Stimulated activated CD4-positive, alpha-beta T cell treated with anti-CD3 and anti-CD28 coated beads, Interleukin-2, amount 100 ng/mL, for 48 hours (primary cell): Measurements from ENCODE around the gene RPH3AL.
"Not testable (repeated sequence)": the region's sequence is repeated elsewhere in the genome, so short reads cannot be mapped to it uniquely, and the experiment has no call there.

Experiments
- DNase-seq, 2 donors: peaks; one replicate each; pipeline ENCODE4 v3.0.0-alpha.2; 2020

RPH3AL gene

DNA sequence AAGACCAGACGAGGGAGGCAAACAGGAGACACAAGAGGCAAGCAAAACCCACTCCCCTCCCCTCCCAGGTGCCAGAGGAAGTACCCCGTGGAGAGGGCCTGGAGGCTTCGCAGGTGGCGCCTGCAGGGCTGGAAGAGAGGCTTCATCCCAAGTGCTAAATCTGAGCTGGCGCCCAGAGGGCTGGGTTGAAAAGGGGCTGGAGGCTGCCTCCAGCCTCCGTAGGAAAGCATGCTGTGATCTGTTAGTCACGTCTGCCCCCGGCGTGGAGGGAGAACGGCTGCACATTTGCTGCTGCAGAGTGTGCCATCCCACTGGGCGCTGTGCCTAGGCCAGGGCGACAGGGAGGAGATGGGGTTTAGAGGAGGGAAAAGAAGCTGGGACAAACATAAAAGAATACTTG is 16.9 kb downstream of the RPH3AL start:
- no peak for DNase-seq

GRCh38 chr17:334974-335481 is 17.6 kb downstream of the RPH3AL start:
- DNase-seq: no peak

DNA sequence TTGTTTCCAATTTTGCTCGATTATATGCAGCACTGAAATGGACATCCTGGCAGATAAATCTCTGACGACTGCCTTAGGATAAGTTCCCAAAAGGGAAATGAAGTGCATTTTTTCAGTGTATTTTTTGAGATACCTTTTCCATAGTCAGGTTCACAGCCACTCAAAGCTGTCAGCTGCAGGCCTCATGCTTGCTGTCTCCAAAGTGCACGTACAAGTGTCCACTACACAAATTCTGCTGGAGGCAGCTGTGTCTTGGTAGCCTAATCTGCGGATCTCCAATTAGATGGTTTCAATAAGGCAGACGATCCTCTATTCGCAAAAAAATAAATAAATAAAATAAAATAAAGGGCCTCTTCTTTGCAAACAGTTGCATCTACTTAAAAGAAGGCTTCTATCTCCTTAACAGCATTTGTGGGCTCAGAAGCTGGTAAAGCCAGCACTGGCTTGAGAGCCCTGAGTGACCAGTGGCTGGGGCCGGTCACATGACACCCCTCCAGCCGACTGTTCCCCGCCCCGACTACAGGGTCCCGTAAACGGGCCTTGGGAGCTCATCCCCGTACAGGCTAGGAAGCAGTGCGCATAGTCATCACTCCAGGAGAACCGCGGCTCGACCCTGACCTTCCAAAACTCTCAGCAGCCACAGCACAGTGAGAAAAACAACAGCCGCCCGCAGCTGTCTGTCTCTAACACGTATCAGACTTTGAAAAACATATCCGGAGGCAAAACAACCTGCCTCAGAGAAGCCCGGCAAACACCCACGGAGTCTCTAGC is 18.8 kb downstream of the RPH3AL start:
- DNase-seq: no peak

DNA sequence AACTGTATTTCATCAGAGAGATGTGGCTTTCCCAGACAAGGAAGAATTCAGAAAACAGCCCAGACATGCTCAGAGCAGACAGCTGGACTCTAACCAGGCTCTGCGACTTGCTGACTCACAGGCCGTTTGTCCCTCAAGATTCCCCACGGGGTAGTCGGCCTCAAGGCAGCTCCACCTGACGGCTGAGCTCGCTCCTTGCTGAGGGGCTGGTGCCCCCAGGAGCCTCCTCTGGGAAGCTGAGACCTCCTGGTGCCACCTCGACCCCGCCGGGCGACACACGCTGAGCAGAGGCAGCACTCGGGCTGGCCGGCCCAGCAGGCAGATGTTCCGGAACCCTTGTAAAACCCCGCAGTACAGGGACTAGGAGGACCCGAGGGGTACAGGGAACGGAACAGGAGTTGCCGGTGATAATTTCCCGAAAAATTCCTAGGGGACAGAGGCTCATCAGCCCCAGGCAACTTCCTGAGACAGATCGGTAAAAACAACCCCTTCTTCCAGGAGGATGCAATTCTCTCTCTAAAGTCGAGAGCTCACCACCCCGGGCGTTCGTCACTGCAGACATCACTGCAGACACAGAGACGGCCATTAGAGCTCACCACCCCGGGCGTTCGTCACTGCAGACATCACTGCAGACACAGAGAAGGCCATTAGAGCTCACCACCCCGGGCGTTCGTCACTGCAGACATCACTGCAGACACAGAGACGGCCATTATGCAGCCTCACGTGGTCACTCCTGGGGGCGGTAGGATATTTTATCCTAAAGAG is 19.9 kb downstream of the RPH3AL start:
- no peak for DNase-seq

GRCh38 chr17:332023-332422 is 20.6 kb downstream of the RPH3AL start:
- no peak for DNase-seq

GRCh38 chr17:330993-331701 is 21.5 kb downstream of the RPH3AL start:
- DNase-seq: no peak

GRCh38 chr17:329784-330420 is 22.7 kb downstream of the RPH3AL start:
- DNase-seq: no peak

DNA sequence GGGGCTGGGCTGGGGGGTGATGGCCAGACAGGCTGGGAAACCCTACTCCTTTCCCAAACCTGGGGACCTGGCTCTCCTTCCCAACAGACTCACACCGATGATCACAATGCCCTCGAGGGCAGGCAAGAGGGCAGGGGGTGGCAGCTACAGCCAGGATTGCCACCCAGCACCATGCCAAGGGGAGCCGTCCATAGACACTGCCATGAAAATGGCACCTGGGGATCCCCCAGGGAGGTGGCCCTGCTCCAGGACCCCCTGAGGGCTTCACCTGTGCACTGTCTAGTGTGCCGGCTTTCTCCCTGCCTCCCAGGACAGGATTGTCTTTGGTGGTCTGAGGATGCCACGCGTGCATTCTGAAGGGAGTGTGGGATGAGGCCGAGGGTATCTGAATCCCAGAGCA is 24.6 kb downstream of the RPH3AL start:
- no peak for DNase-seq

GRCh38 chr17:327296-327695 is 25.3 kb downstream of the RPH3AL start:
- no peak for DNase-seq

DNA sequence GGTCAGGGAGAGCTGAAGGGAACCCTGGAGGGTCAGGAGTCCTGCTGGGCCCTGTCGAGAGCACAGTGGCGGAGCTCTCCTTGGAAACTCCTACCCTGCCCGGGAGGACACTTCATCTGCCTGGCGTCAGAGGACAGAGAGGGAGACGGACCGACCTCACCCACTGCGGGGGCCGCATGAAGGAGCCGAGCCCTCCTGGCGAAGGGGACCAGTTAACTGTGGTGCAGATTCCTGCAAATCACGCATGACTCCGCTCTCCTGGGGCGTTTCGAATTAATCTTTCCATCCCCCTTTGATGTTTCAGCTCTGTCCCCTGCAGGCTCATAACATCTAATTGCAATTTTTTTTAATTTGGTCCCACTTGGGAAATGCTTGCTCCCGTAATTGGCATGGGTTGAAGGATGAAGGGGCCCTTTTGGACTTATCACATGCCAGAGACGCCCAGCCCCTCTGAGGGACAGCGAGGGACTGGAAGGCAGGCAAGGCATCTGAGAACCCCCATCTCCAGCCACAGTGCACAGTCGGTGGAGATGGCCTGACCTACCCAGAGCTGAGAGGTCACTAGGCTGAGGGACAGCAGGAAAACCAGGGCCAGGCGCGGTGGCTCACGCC is 26.5 kb downstream of the RPH3AL start:
- DNase-seq: no peak

DNA sequence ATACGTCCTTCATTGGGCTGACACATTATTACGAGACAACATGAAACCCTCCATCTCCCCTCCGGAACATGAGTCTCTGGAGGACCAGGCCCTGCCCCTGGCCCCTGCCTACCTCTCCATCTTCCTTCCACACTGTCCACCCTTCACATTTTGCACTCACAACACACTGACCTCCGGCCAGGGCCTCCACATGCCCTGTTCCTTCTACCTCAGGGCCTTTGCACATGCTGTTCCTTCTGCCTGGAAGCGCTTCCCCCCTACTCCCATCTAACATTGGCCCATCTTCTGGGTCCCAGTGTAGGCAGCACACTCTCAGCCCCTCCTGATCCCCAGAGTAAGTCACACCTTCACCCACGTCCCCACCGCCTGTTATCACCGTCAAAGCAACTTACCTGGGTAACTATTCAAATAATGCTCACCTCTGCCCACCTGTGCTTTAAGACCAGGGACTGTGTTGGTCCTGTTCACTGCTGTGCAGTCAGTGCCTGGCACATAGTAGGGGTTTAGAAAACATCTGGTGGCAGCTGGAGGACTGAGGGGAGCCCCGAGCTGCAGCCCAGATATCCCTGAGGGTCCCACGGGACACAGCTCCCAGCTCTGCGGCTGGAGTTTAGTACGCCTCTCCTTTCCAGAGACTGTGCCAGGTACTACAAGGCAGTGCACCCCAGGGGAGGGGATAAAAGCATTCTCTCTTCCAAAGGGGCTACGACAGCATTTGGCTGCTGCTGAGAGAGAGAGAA is 27.2 kb downstream of the RPH3AL start:
- no peak for DNase-seq

DNA sequence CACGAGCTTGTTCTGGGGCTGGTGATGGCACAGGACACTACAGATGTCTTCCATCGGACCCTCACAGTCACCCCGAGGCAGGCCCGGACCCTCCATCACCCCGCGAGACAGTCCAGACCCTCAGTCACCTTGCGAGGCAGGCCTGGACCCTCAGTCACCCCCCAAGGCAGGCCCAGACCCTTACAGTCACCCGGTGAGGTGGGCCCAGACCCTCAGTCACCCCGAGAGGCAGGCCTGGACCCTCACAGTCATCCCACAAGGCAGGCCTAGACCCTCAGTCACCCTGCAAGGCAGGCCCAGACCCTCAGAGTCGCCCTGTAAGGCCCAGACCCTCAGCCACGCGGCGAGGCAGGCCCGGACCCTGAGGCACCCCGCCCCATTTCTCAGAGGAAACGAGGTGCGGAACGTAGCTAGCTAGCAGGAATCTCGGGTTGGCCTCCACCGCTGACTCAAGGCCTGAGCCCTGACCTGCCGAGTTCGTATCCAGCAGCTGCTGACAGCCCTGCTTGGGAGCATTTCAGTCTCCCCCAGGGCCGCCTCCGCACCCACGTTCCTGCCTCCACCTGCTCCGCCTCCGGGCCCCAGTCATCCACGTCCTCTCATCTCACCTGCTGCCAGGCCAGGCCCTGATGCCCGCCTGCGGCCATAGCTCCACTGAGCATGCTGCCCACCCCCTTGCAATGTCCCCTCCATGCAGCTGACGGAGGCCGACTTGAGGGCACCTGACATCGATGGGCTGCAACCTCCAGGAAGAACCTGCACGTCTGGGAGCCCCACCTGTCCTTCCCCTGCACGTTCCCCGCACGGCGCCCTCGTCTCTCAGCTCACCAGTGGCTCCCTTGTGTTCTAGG is 28.7 kb downstream of the RPH3AL start:
- DNase-seq: no peak

DNA sequence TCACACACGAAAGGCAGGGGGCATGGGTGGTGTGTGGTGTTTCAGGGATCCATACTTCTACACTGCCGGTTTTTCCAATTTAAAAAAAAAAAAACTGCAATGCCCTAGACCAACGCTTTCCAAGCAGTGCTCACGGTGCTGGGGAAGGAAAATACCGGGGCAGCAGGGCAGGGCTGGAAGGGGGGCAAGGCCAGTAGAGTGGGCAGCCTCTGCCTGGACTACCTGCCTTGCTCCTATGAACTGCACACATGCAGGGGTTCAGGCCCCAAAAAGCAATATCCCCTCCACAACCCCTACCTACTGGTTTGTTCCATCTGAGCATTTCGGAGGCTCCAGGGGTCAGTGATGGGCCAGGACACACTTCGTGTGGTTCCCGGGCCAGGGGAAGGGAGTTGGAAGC is 29.4 kb downstream of the RPH3AL start:
- DNase-seq: no peak

DNA sequence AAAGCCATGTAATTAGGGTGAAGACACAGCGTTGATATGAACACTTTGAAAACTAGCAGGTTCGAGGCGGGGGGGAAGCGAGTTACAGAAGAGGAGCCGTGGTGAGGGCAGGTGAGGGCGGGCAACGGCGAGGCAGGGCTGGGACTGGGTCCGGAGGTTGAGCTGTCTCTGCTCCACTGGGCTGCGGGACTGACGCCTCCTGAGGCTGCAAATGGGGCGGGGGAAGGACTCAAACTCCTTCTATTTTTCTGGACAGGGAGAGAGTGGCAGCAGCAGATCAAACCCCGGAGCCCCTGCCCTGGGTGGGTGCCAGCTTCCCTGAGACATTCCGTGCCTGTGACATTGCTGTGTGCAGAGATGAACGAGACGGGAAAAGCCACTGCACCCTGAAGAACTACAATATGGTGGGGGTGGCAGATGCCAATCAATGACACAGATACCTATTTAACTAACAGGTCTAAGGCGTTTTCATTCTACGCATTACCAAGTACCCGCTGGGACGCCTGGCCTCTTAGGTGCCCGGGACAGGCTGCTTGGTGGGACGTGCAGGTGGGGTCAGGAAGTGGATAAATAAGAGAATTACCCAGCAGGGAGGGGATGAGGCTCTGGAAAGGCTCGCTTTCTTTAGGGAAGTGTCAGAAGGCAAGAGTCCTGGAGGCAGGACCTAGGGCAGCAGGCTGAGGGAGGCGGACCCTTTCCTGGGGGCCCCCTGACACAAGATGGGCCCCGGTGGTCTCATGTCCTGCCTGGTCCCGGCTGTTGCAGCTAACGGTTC is 30.4 kb downstream of the RPH3AL start:
- no peak for DNase-seq

GRCh38 chr17:321386-321941 is 31.1 kb downstream of the RPH3AL start:
- DNase-seq: no peak

DNA sequence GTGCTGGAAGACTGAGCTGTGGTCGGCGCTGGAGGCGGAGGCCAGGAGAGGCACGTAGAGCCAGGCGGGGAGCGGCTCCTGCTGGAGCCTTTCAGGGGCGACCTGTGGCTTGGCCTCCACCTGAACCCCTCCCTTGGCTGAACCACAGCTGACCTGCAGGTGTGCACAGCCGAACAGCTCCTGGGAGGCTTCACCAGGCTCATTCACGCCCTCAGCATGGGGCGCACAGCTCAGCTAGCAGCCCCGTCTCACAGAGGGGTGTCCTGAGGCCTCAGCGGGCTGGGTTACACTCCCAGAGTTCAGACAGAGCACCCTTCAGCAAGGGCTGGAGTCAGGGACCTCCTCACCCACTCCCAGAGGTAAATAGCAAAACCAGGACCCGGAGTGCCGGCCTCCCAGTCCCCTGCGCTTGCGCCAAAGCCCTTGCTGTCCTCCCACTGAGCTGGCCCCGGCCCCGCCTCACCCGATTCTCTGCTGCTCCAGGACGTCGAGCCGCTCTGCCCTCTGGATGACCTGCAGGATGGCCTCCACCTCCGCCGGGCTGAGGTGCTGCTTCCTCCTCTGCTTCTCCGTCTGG is 31.7 kb downstream of the RPH3AL start:
- no peak for DNase-seq

- DNase-seq: no peak
These were observed 32.5 kb downstream of the RPH3AL start for GRCh38 chr17:320139-320538.

- DNase-seq: no peak
These were observed 33.3 kb downstream of the RPH3AL start for GRCh38 chr17:319266-319665.

DNA sequence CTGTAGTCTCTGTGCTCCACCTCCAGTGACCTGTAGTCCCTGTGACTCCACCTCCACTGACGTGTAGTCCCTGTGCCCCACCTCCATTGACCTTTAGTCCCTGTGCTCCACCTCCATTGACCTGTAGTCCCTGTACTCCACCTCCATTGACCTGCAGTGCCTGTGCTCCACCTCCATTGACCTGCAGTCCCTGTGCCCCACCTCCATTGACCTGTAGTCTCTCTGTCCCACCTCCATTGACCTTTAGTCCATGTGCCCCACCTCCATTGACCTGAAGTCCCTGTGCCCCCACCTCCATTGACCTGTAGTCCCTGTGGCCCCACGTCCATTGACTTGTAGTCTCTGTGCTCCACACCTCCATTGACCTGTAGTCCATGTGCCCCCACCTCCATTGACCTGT is 35.5 kb downstream of the RPH3AL start:
- DNase-seq: not testable (repeated sequence)
